NB4 (cell line): ENCODE data around the gene ABLIM1.

Source experiments
- MYC ChIP-seq: IDR thresholded peaks from 2 replicates; pipeline ENCODE4 v1.6.1; 2011; ENCODE audit warnings: low read depth, low read length
- POLR2A ChIP-seq: IDR thresholded peaks from 2 replicates; pipeline ENCODE4 v1.6.1; 2011; ENCODE audit warnings: mild to moderate bottlenecking; ENCODE audit not compliant: insufficient read length; ENCODE audit errors: extremely low read depth
- TF ChIP-seq, protein P1 (sequence below): IDR thresholded peaks from one replicate; pipeline ENCODE4 v1.5.1; 2012; ENCODE audit warnings: low read depth, low read length

DNA sequence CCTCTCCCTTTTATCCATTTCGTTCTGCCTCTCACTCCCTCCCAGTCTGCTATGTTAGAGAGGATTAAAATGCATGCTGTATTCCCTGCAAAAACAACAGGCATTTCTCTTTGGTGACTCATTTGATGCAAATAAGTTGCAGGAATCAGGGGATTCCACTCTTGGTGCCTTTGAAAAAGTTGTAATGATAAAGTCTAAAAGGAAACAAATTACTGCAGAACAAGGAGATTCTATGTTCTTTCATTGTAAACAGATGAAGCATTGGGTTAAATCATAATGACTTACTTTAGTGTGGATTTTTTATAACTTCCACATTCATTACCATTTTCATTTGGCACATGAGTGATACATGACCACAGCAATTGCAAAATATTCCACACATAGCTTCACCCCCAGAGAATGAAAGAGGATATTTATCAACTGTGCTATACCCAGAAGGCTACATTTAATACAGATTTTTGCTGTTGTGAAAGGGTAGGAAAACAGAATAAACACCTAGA, 33.4 kb upstream of the ABLIM1 start:
- TF ChIP-seq, protein P1, sequence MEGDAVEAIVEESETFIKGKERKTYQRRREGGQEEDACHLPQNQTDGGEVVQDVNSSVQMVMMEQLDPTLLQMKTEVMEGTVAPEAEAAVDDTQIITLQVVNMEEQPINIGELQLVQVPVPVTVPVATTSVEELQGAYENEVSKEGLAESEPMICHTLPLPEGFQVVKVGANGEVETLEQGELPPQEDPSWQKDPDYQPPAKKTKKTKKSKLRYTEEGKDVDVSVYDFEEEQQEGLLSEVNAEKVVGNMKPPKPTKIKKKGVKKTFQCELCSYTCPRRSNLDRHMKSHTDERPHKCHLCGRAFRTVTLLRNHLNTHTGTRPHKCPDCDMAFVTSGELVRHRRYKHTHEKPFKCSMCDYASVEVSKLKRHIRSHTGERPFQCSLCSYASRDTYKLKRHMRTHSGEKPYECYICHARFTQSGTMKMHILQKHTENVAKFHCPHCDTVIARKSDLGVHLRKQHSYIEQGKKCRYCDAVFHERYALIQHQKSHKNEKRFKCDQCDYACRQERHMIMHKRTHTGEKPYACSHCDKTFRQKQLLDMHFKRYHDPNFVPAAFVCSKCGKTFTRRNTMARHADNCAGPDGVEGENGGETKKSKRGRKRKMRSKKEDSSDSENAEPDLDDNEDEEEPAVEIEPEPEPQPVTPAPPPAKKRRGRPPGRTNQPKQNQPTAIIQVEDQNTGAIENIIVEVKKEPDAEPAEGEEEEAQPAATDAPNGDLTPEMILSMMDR: no peak
- no peak for TF ChIP-seq MYC
- no peak for TF ChIP-seq POLR2A
